GM21528 (cell line): ENCODE results near the gene ZC3H6.
"Not testable (repeated sequence)": the region's sequence is repeated elsewhere in the genome, so short reads cannot be mapped to it uniquely, and the experiment has no call there.

Source experiments
- ATAC-seq: cut with Tn5 transposase; IDR thresholded peaks from one replicate; pipeline ENCODE4 v1.9.1; 2021; ENCODE audit warnings: mild to moderate bottlenecking, moderate library complexity; ENCODE audit not compliant: unreplicated experiment, low FRiP score

ZC3H6 gene

GRCh38 chr2:112276954-112277353 is 1.6 kb downstream of the ZC3H6 start:
- no peak for ATAC-seq

GRCh38 chr2:112277596-112278220 is 2.3 kb downstream of the ZC3H6 start:
- no peak for ATAC-seq

- not testable (repeated sequence) for ATAC-seq
Observed at GRCh38 chr2:112282066-112282465, 6.7 kb downstream of the ZC3H6 start.

- ATAC-seq, result not testable (repeated sequence)
Observed at GRCh38 chr2:112283535-112283934, 8.1 kb downstream of the ZC3H6 start.

DNA sequence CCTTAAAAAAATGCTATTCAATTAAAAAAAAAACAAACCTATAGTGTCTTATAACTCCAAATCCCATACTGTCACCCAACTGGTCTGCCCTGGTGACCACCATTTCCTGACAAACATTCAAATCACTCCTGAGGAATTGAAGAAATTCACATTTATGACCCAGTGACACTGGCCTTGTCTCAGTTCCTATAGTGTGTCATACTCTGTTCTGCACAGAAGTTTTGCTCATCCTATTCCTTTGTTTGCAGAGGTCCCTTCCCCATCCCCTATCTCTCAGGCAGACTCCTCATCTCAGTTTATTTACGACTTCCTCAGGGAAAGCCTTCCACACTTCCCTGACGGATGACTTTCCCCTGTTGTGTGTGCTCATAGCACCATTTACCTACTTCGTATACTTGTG is 14.7 kb downstream of the ZC3H6 start:
- no peak for ATAC-seq

- no peak for ATAC-seq
Observed at GRCh38 chr2:112290648-112291047, 15.3 kb downstream of the ZC3H6 start.

DNA sequence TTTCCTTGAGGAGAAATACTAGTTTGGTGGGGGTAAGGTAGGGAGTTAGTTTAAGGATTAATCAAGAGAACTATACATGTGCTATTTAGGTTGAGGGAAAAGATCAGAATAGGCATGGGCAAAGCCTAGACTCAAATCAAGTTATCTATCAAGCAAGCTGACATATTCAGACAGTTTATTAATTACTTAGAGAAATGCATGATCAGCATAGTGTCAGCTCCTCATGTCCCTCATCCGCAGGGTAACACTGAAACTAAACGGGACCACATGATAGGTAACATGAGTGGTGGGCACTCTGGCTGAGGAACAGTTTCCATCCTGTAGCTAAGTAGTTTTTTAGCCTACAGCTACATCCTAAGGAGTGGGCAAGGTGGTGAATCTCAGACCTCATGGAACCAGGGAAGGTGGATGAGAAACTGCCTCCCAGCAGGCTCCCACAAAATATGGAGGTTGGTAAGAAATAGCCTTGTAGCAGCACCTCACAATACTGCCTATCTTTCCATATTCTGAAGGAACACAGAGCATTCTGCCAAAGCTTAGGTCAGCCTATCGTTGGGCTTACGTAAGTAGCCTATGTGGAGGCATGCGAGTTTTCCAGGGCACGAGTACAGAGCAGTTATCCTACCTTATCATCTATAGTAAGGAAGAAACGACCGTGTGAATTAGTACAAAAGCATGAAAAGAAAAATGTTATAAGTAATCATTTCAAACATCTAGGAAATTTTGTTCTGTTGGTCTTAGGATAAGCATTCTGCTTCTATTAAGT is 18.4 kb downstream of the ZC3H6 start:
- ATAC-seq, result no peak

DNA sequence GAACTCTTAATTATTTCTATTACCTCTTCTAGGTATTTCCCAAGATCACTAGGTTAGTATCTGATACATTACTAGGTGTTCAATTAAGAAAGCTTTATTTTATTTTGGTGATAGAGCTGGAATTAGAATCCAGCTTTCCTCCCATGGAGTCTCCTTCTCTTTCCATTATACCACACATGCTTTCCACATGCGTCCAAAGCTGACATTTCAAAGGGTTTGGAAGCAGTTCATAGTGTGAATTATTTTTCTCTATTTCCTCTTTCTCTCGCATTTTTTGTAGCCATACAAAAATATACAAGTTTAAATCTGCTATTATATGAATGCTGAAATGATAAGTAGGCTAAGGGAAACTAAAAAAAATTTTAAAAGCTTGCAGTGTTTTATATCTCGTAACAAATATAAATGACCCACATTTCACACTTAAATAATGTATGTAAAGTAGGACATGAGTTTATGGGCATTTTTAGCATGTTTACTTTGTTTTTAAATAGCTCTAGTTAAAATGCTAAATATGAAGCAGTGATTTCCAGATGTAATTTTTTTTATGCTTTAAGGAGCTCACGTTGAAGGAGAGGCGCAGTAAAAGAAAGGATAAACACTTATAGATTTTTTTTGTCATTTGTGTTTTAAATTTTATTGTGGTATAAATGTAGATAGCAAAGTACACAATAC is 20.1 kb downstream of the ZC3H6 start:
- ATAC-seq, result no peak

- ATAC-seq, result no peak
Observed at GRCh38 chr2:112296407-112296806, 21.0 kb downstream of the ZC3H6 start.

DNA sequence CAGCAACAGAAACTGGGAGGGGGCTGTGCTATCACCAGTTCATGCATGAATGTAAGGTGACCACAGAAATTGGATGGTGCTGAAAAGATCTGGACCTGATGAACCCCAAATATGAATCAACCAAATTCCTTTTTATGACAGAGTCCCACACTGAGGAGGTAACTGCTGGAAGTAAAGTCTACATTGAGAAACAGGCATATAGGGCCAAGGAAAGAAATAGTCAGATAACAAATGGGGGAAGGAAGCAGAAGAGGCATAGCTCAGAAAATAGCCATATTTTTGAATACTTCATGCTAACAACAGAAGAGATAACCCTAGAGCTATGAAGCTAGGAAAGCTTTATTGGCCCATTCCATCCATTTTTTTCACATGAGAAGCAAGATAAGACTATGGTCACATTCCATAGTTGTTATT is 25.8 kb downstream of the ZC3H6 start:
- ATAC-seq, result no peak

DNA sequence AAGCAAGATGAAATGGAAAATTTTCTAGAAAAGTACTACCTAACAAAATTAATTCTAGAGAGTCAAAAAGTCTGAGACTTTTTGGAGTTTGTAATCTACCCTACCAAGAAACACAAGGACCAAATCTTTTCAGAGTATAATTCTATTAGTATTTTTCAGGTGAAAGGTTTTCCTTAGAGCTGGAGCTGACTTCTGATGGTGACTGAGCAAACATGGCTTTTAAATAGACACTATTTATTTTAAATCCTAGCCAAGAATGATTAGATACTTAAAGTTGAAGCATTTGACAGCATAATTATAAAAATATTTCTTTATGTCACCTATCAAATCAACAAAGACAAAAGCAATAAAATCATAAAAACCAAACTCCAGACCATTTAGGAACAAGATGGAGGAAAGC is 26.6 kb downstream of the ZC3H6 start:
- no peak for ATAC-seq

GRCh38 chr2:112304298-112304941 is 29.0 kb downstream of the ZC3H6 start:
- ATAC-seq, result no peak

DNA sequence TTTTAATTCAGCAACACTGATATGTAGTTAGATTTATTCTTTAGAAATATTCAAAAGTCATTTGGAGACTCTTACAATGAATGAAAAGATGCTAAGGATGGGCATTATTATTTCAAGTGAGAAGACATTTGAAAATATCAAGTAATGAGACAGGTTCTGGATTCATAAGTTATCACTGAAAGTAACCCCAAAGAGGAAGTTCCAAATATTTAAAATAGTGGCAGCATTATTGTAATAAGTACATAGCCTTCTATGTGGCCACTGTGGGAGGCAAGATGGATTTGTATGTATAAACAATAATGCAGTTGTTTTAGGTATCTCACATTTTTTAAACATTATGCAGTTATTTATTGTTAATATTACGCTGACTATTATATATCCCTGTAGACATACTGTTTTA is 29.7 kb downstream of the ZC3H6 start:
- ATAC-seq, result no peak

- ATAC-seq, result no peak
Observed at GRCh38 chr2:112310906-112311305, 35.5 kb downstream of the ZC3H6 start.

DNA sequence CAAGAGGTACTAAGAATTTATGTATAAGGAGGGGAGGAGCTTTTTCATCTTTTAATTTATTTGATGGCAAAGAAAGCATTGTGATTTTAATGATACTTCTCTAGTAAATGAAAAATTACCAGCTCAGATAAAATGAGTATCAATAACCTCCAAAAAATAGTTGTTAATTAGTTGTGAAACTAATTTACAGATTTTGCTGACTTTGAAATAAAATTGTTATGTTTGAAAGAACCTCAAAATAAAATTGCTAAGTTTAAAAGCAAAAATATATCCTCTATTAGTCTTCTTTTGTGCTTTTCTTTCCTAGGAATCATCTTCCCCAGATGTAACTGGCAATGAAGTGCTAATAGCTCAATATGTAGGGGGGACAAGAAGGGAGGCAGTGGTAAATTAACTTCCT is 36.5 kb downstream of the ZC3H6 start:
- no peak for ATAC-seq

DNA sequence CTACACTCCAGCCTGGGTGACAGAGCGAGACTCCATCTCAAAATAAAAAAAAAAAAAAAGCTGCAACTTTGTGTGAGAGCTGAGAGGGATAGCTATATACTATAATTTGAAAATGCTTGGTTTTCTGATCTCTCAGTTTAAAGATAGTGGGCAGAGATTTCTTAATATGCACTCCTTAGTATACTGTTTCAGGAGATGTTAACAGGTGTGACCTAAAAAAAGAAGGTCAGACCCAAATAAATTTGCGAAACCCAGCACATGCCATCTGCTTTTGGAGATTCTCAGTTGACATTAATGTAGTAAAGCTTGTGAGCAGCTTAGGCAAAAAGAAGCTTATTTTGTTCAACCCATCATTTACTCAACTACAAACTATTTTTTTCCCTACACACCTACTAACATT is 37.4 kb downstream of the ZC3H6 start:
- ATAC-seq, result no peak

DNA sequence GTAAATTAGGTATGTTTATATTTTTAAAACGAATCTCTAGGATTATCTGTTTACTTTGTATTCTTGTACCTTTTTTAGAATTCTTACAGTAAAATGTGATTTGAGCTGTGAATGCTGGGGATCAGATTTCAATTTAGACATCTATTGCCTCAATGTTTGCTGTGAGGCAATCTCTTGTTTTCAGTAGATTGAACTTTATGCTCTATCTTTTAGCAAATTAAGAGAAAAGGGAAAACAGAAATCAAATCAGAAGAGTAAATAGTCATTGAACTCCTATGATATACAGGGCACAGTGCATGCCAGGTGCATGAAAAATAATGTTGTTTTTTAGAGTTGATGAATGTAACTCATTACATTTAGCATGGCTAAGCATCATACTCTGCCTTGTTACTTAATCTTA is 39.5 kb downstream of the ZC3H6 start:
- ATAC-seq, result no peak

DNA sequence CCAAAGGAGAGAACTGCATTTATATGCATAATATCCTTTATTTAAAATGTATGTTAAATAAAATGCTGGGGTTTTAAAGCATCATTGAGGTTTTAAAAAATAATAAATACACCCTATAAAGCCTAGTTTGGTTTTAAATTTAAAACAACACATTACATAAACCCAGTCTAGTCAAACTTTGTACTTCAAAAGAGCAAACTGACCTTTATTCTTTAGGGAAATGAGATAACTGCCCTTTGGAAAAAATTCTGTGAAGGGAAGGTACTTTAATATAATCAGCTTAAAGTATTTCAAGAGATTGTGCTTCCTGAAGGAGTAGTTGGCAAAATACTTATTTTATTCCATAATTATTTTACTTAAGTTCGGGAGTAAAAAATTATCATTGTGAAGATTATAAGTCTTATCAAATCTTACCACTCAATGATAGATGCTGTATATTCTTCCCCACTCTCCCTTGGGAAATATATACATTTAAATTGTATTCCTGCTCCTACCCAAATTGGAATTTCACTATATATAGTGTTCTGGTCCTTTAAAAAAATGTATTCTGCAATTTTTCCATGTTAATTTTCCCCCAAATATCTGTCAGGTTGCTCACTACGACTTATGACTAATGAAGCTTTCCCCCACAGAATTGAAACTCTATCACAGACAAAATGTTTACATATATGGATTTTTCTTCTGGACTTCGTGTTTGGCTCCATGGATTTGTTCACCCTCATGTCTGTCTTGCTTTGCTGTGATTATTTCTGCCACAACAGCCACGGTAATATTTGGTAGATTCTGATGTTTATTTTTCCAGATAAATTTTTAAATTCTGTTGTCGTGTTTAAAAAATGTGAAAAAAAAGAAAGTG is 42.1 kb downstream of the ZC3H6 start:
- no peak for ATAC-seq

GRCh38 chr2:112318515-112318914 is 43.1 kb downstream of the ZC3H6 start:
- ATAC-seq, result no peak
